Activated naive CD8-positive, alpha-beta T cell treated with anti-CD3 and anti-CD28 coated beads for 36 hours (primary cell): ENCODE measurements around the gene RASGEF1B. TPM values are rescaled to one million over a fixed set of nuclear protein-coding genes. Genes with fewer than 3 reads are reported as not detected.

Source experiments
- DNase-seq: peaks from one replicate; pipeline ENCODE4 v3.0.0; 2021
- H3K27ac Mint-ChIP-seq: one replicate; pipeline ENCODE4 v1.8.0; 2022; ENCODE audit warnings: mild to moderate bottlenecking, moderate library complexity, mixed read lengths
- H3K27me3 Mint-ChIP-seq: one replicate; pipeline ENCODE4 v1.8.0; 2022; ENCODE audit warnings: mild to moderate bottlenecking, mixed read lengths
- H3K36me3 Mint-ChIP-seq: one replicate; pipeline ENCODE4 v1.8.0; 2021; ENCODE audit warnings: mild to moderate bottlenecking, mixed read lengths
- H3K4me1 Mint-ChIP-seq: one replicate; pipeline ENCODE4 v1.8.0; 2021; ENCODE audit warnings: mixed read lengths
- H3K4me3 Mint-ChIP-seq: one replicate; pipeline ENCODE4 v1.8.0; 2022; ENCODE audit warnings: mild to moderate bottlenecking, moderate library complexity, mixed read lengths
- H3K9me3 Mint-ChIP-seq: one replicate; pipeline ENCODE4 v1.8.0; 2022; ENCODE audit warnings: mixed read lengths
- total RNA-seq, 2 experiments: library from RNA; stranded (reverse); gene quantifications; one replicate each; pipeline ENCODE4 v1.2.3, GENCODE V29; 2021

RASGEF1B gene
- total RNA-seq, 2 experiments from 2014 or later: 6.7 to 6.9 TPM

- DNase-seq: no peak
- peaks cover 27% of the 10 kb centered on the region for H3K36me3 Mint-ChIP-seq
- H3K4me1 Mint-ChIP-seq: peaks cover 6% of the 10 kb centered on the region
- no peak overlapping the region for H3K27ac Mint-ChIP-seq
- H3K9me3 Mint-ChIP-seq: no peaks in the 10 kb centered on the region
- H3K27me3 Mint-ChIP-seq: no peaks in the 10 kb centered on the region
- H3K4me3 Mint-ChIP-seq: no peak overlapping the region
Observed at GRCh38 chr4:81436941-81437574, 34.6 kb downstream of the RASGEF1B start.

DNA sequence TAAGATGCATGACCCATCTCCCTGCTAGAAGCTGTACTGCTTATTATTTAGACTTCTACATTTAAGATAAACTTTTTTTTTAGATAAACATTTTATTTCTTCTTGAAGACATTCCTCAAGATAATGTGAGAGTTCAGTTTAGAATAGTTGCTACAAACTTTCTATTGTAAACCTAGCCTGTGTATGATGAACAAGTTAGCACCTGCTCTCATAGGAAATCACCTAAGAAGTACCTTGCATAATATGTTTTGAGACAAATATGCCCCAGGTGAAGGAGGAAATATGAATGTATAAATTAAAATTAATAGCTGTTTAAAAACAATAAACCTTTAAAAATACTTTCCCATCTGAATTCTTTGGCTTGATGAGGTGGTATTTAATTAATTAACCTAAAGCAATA, 35.6 kb downstream of the RASGEF1B start:
- no peak for DNase-seq
- H3K9me3 Mint-ChIP-seq: no peaks in the 10 kb centered on the region
- peaks cover 7% of the 10 kb centered on the region for H3K4me1 Mint-ChIP-seq
- no peaks in the 10 kb centered on the region for H3K27me3 Mint-ChIP-seq
- H3K27ac Mint-ChIP-seq: no peak overlapping the region
- no peak overlapping the region for H3K4me3 Mint-ChIP-seq
- H3K36me3 Mint-ChIP-seq: peaks cover 31% of the 10 kb centered on the region

DNA sequence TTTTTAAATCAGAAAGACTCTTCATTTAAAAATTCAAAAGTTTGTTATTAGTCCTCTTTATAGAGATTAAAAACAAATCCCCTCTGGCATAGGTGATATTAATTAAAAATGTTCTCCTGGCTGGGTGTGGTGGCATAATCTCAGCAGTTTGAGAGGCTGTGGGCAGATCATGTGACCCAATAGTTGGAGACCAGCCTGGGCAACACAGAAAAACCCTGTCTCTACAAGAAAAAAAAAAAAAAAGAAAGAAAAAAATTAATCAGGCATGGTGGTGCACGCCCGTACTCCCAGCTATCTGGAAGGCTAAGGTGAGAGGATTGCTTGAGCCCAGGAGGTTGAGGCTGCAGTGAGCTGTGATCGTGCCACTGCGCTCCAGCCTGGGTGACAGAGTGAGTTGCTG, 38.9 kb downstream of the RASGEF1B start:
- Mint-ChIP-seq H3K4me1 (peaks cover 7% of the 10 kb centered on the region), H3K27ac (no peak overlapping the region), H3K4me3 (no peak overlapping the region), H3K9me3 (peaks cover 2% of the 10 kb centered on the region), H3K36me3 (peaks cover 24% of the 10 kb centered on the region), H3K27me3 (no peaks in the 10 kb centered on the region)
- DNase-seq: no peak

GRCh38 chr4:81431971-81432370, 39.7 kb downstream of the RASGEF1B start:
- H3K27ac Mint-ChIP-seq: no peak overlapping the region
- H3K9me3 Mint-ChIP-seq: peaks cover 2% of the 10 kb centered on the region
- peaks cover 26% of the 10 kb centered on the region for H3K36me3 Mint-ChIP-seq
- no peaks in the 10 kb centered on the region for H3K27me3 Mint-ChIP-seq
- DNase-seq: no peak
- no peak overlapping the region for H3K4me3 Mint-ChIP-seq
- peaks cover 7% of the 10 kb centered on the region for H3K4me1 Mint-ChIP-seq

DNA sequence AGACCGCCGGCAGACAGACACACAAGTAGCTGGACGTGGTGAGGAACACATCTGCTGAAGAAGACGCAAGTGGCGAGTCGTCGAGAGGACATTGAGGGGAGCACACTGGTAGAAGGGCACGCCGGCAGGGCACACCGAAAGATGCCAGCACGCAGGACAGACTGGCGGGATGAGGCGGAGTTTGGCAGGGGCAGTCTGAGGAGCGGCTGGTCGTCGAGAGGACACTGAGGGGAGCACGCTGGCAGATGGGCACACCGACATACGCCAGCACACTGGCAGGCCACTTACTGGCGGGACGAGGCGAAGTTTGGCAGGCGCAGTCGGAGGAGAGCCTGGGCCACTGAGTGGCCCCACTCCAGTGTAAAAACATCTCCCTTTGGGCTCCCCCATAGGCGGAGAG, 42.1 kb downstream of the RASGEF1B start:
- no peak for DNase-seq
- Mint-ChIP-seq H3K27ac (peak overlapping the region; percentile 12), H3K4me1 (peaks cover 7% of the 10 kb centered on the region), H3K4me3 (no peak overlapping the region), H3K36me3 (peaks cover 29% of the 10 kb centered on the region), H3K27me3 (no peaks in the 10 kb centered on the region), H3K9me3 (peaks cover 2% of the 10 kb centered on the region)

DNA sequence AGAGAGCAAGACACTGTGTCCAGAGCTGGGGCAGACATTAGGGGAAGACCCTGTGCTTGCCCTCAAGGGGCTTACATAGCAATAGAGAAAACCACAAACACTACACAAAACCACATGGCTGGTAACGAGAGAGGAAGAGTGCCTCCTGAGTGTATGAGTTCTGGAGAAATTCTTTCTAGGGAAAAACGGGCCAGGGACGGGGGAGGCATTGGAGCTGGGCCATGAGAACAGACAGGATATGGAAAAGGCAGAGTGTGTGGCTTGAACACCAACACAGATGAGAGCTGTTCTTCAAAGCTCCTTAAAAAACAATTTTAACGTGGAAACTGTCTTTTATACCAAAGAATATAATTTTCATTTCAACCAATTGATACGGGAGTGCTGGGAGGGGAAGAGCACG, 42.7 kb downstream of the RASGEF1B start:
- Mint-ChIP-seq H3K4me1 (peaks cover 7% of the 10 kb centered on the region), H3K4me3 (no peak overlapping the region), H3K27me3 (no peaks in the 10 kb centered on the region), H3K9me3 (peaks cover 2% of the 10 kb centered on the region), H3K27ac (no peak overlapping the region), H3K36me3 (peaks cover 30% of the 10 kb centered on the region)
- no peak for DNase-seq

GRCh38 chr4:81428002-81428401, 43.7 kb downstream of the RASGEF1B start:
- Mint-ChIP-seq H3K27me3 (no peaks in the 10 kb centered on the region), H3K4me3 (no peak overlapping the region), H3K36me3 (peaks cover 28% of the 10 kb centered on the region), H3K9me3 (peaks cover 2% of the 10 kb centered on the region), H3K4me1 (peaks cover 7% of the 10 kb centered on the region), H3K27ac (no peak overlapping the region)
- no peak for DNase-seq

DNA sequence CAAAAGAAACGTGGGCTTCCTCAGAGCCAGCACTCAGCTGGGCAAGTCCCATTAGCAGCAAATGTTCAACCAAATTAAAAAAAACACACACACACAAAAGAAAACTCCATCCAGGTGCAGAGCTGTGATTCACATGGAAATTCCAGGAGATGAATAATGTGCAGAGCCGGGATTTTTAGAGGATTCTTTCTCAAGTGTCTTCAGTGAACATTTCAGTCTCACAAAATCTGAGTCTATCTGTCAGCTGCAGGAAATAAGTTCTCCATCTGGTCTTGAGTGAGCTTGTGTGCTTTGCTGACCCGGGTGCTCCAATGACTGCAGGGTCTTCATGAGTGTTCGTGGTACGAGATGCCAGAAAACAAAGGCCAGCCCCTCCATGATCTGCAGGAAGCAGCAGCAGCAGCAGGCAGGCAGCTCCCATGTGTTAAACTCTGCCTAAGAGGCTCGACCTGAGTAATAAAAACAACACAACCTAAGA, 44.3 kb downstream of the RASGEF1B start:
- H3K27ac Mint-ChIP-seq: no peak overlapping the region
- peaks cover 2% of the 10 kb centered on the region for H3K9me3 Mint-ChIP-seq
- no peaks in the 10 kb centered on the region for H3K27me3 Mint-ChIP-seq
- DNase-seq: no peak
- no peak overlapping the region for H3K4me3 Mint-ChIP-seq
- H3K4me1 Mint-ChIP-seq: peaks cover 5% of the 10 kb centered on the region
- peaks cover 28% of the 10 kb centered on the region for H3K36me3 Mint-ChIP-seq

DNA sequence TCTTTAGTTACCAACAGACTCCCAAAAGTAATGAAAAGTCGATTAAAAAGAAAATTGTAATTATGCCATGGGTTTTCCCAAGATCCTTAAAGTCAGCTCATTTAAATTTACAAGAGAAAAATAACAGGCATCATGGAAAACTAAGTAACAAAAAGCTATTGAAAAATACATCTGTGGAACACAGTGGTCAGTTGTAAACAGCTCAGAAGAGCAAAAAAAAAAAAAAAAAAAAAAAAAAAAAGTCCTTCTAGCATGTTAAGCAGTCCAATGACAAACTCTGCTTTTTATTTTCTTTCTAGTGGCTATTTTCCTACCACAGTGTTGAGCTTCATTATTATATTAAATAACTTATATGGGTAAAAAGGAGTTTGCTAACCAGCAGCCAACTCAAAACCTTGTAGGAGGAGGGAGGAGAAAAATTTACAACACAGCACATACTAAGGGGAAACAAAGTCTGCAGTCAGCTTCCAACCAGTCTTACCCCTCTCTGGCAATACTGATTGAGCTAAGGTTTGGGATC, 44.9 kb downstream of the RASGEF1B start:
- DNase-seq: no peak
- H3K36me3 Mint-ChIP-seq: peaks cover 23% of the 10 kb centered on the region
- no peak overlapping the region for H3K27ac Mint-ChIP-seq
- H3K4me1 Mint-ChIP-seq: peaks cover 4% of the 10 kb centered on the region
- no peak overlapping the region for H3K4me3 Mint-ChIP-seq
- H3K9me3 Mint-ChIP-seq: peaks cover 2% of the 10 kb centered on the region
- no peaks in the 10 kb centered on the region for H3K27me3 Mint-ChIP-seq

GRCh38 chr4:81424816-81425755, 46.6 kb downstream of the RASGEF1B start:
- Mint-ChIP-seq H3K36me3 (peaks cover 17% of the 10 kb centered on the region), H3K4me3 (no peak overlapping the region), H3K9me3 (peaks cover 2% of the 10 kb centered on the region), H3K27ac (no peak overlapping the region), H3K4me1 (peaks cover 6% of the 10 kb centered on the region), H3K27me3 (no peaks in the 10 kb centered on the region)
- DNase-seq: no peak

DNA sequence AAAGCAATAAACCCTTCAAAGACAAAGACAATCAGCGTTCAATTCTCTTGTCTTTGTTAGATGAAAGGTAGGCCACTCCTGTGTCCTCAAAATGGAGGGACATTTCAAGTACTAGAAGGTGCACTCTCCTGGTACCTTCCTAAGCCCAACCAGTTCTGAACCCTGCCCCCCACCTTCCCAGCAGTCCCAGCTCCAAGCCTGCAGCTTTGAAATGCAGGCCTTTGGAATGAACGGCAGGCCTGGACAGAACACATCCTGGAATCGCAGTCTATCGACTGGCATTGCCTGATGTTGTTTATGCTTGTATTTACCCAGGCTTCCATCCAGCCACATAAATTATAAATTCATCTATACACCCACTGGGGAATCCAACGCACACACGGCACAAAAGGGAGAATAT, 47.4 kb downstream of the RASGEF1B start:
- H3K36me3 Mint-ChIP-seq: peaks cover 12% of the 10 kb centered on the region
- H3K9me3 Mint-ChIP-seq: no peaks in the 10 kb centered on the region
- H3K27ac Mint-ChIP-seq: no peak overlapping the region

GRCh38 chr4:81422595-81422994, 49.1 kb downstream of the RASGEF1B start:
- Mint-ChIP-seq H3K4me1 (peaks cover 6% of the 10 kb centered on the region), H3K36me3 (peaks cover 6% of the 10 kb centered on the region), H3K9me3 (no peaks in the 10 kb centered on the region), H3K4me3 (no peak overlapping the region), H3K27ac (no peak overlapping the region), H3K27me3 (no peaks in the 10 kb centered on the region)
- no peak for DNase-seq

More for the DNA sequence above, 47.4 kb downstream of the RASGEF1B start:
- no peak overlapping the region for H3K4me3 Mint-ChIP-seq
- DNase-seq: no peak
- peaks cover 6% of the 10 kb centered on the region for H3K4me1 Mint-ChIP-seq
- H3K27me3 Mint-ChIP-seq: no peaks in the 10 kb centered on the region

GRCh38 chr4:81421346-81422218, 50.1 kb downstream of the RASGEF1B start:
- Mint-ChIP-seq H3K9me3 (no peaks in the 10 kb centered on the region), H3K27me3 (no peaks in the 10 kb centered on the region), H3K27ac (no peak overlapping the region), H3K36me3 (peaks cover 4% of the 10 kb centered on the region), H3K4me1 (peaks cover 6% of the 10 kb centered on the region), H3K4me3 (no peak overlapping the region)
- DNase-seq: no peak

GRCh38 chr4:81418572-81418971, 53.1 kb downstream of the RASGEF1B start:
- Mint-ChIP-seq H3K9me3 (no peaks in the 10 kb centered on the region), H3K27me3 (no peaks in the 10 kb centered on the region), H3K27ac (no peak overlapping the region), H3K4me3 (no peak overlapping the region), H3K36me3 (no peaks in the 10 kb centered on the region), H3K4me1 (peaks cover 6% of the 10 kb centered on the region)
- no peak for DNase-seq
